MM.1S (cell line): Measurements from ENCODE around the gene TMEM81.

Experiments used
- CTCF ChIP-seq: fragments of 300-600 bp; sonication (generic); IDR thresholded peaks from 2 replicates; pipeline ENCODE4 v1.5.1; 2016; ENCODE audit warnings: antibody characterized with exemption, low read length, mixed read lengths
- EZH2 ChIP-seq: fragments of 300-600 bp; sonication (generic); optimal IDR thresholded peaks from 2 replicates; pipeline ENCODE3; 2017; ENCODE audit warnings: low read depth, mild to moderate bottlenecking, antibody characterized with exemption, low read length, mixed read lengths
- EZH2phosphoT487 ChIP-seq: fragments of 300-600 bp; sonication (generic); IDR thresholded peaks from 2 replicates; pipeline ENCODE4 v1.6.1; 2018; ENCODE audit warnings: antibody characterized with exemption, low read length

- no peak for TF ChIP-seq CTCF
- no peak for TF ChIP-seq EZH2
- TF ChIP-seq EZH2phosphoT487, result no peak
Observed at GRCh38 chr1:205060746-205061145, 23.5 kb downstream of the TMEM81 start.
